HEK293 (cell line): ENCODE data around the gene MATN1.
A peak's percentile ranks its signal among the peaks of the same experiment; 100 is the strongest.

Experiments
- CTCF ChIA-PET: fragments of 350-600 bp; formaldehyde crosslinking; extraction: SDS; loops from one replicate; lab custom pipeline; 2021; ENCODE audit warnings: antibody characterized with exemption; lab: Yijun Ruan, JAX
- POLR2A ChIA-PET: fragments of 300-600 bp; formaldehyde crosslinking; extraction: SDS; loops from one replicate; lab custom pipeline; 2020; ENCODE audit warnings: antibody characterized with exemption, inconsistent platforms; lab: Yijun Ruan, JAX
- H3K27ac ChIP-seq: fragments of 200-500 bp; sonication (Bioruptor generic); 2 replicates; pipeline ENCODE4 v1.5.1; 2014; ENCODE audit warnings: low read depth, low read length, control low read depth, inconsistent platforms; ENCODE audit errors: extremely low read depth
- H3K36me3 ChIP-seq, 2 experiments: fragments of 200-500 bp in 1 of 2; sonication (Bioruptor generic) in 1 of 2; 1 replicate in 1 of 2; 2 replicates in 1 of 2; pipeline ENCODE4 v1.5.1; 2014 to 2017; ENCODE audit warnings: inconsistent platforms in 2 of 2, low read length in 2 of 2; ENCODE audit not compliant: control insufficient read depth in 2 of 2, insufficient read depth in 1 of 2
- H3K4me1 ChIP-seq: fragments of 200-500 bp; sonication (Bioruptor generic); 2 replicates; pipeline ENCODE4 v1.5.1; 2014; ENCODE audit warnings: mild to moderate bottlenecking, low read length, inconsistent platforms; ENCODE audit not compliant: control insufficient read depth, insufficient read depth
- H3K4me3 ChIP-seq: 2 replicates; pipeline ENCODE4 v1.5.1; 2011; ENCODE audit warnings: low read depth, mild to moderate bottlenecking, control low read depth, low read length, moderate library complexity
- H3K9me3 ChIP-seq: fragments of 200-500 bp; sonication (Bioruptor generic); 2 replicates; pipeline ENCODE4 v1.5.1; 2014; ENCODE audit warnings: low read depth, low read length, inconsistent platforms; ENCODE audit not compliant: control insufficient read depth, insufficient read depth
- HOXA7 ChIP-seq: sonication (generic); formaldehyde crosslinking; IDR thresholded peaks from 2 replicates; pipeline ENCODE4 v1.8.1; 2022; ENCODE audit warnings: missing genetic modification reagents, borderline replicate concordance
- KLF10 ChIP-seq: fragments of 450-650 bp; IDR thresholded peaks from 2 replicates; pipeline ENCODE4 v1.5.1; 2018; ENCODE audit warnings: missing biosample characterization, mild to moderate bottlenecking, missing genetic modification characterization
- KLF16 ChIP-seq: fragments of 450-650 bp; formaldehyde crosslinking; IDR thresholded peaks from 2 replicates; pipeline ENCODE4 v1.5.1; 2017; ENCODE audit warnings: missing biosample characterization, missing genetic modification characterization
- SCRT1 ChIP-seq: fragments of 450-650 bp; formaldehyde crosslinking; IDR thresholded peaks from 2 replicates; pipeline ENCODE4 v1.5.1; 2016; ENCODE audit warnings: missing biosample characterization, missing genetic modification characterization, borderline replicate concordance
- WT1 ChIP-seq: fragments of 450-650 bp; formaldehyde crosslinking; IDR thresholded peaks from 2 replicates; pipeline ENCODE4 v1.5.1; 2016; ENCODE audit warnings: missing biosample characterization, missing genetic modification characterization
- ZBTB20 ChIP-seq: fragments of 450-650 bp; formaldehyde crosslinking; IDR thresholded peaks from 2 replicates; pipeline ENCODE4 v1.5.1; 2016; ENCODE audit warnings: missing biosample characterization, missing genetic modification characterization
- ZBTB26 ChIP-seq: fragments of 450-650 bp; formaldehyde crosslinking; optimal IDR thresholded peaks from 2 replicates; pipeline ENCODE3; 2016; ENCODE audit warnings: missing biosample characterization, mild to moderate bottlenecking, missing genetic modification characterization
- ZFHX2 ChIP-seq: fragments of 450-650 bp; formaldehyde crosslinking; conservative IDR thresholded peaks from 2 replicates; pipeline ENCODE4 v1.5.1; 2016; ENCODE audit warnings: missing biosample characterization, missing genetic modification characterization
- ZNF146 ChIP-seq: fragments of 450-650 bp; formaldehyde crosslinking; IDR thresholded peaks from 2 replicates; pipeline ENCODE4 v1.5.1; 2016; ENCODE audit warnings: missing biosample characterization, missing genetic modification characterization
- ZNF2 ChIP-seq: fragments of 450-650 bp; formaldehyde crosslinking; IDR thresholded peaks from 2 replicates; pipeline ENCODE4 v1.5.1; 2016; ENCODE audit warnings: missing biosample characterization, missing genetic modification characterization
- ZNF24 ChIP-seq: fragments of 450-650 bp; formaldehyde crosslinking; IDR thresholded peaks from 2 replicates; pipeline ENCODE4 v1.5.1; 2016; ENCODE audit warnings: missing biosample characterization, missing genetic modification characterization
- ZNF324 ChIP-seq: fragments of 450-650 bp; formaldehyde crosslinking; IDR thresholded peaks from 2 replicates; pipeline ENCODE4 v1.5.1; 2016; ENCODE audit warnings: missing biosample characterization, missing genetic modification characterization
- ZNF391 ChIP-seq: fragments of 450-650 bp; formaldehyde crosslinking; IDR thresholded peaks from 2 replicates; pipeline ENCODE4 v1.5.1; 2016; ENCODE audit warnings: low read depth, missing biosample characterization, missing genetic modification characterization, borderline replicate concordance
- ZNF670 ChIP-seq: fragments of 450-650 bp; formaldehyde crosslinking; IDR thresholded peaks from 2 replicates; pipeline ENCODE4 v1.5.1; 2016; ENCODE audit warnings: missing biosample characterization, missing genetic modification characterization, low read depth
- ZNF830 ChIP-seq: fragments of 450-650 bp; IDR thresholded peaks from 2 replicates; pipeline ENCODE4 v1.5.0; 2018; ENCODE audit warnings: missing biosample characterization, missing genetic modification characterization, low read depth, mild to moderate bottlenecking, moderate library complexity
- ZXDB ChIP-seq: fragments of 450-650 bp; formaldehyde crosslinking; IDR thresholded peaks from 2 replicates; pipeline ENCODE4 v1.5.1; 2016; ENCODE audit warnings: missing biosample characterization, missing genetic modification characterization
- TF ChIP-seq, protein P1 (sequence below): fragments of 450-650 bp; formaldehyde crosslinking; IDR thresholded peaks from 2 replicates; pipeline ENCODE4 v1.5.1; 2016; ENCODE audit warnings: missing biosample characterization, missing genetic modification characterization
- TF ChIP-seq, protein P2 (sequence below): fragments of 450-650 bp; formaldehyde crosslinking; IDR thresholded peaks from 2 replicates; pipeline ENCODE4 v1.5.1; 2016; ENCODE audit warnings: missing biosample characterization, missing genetic modification characterization
- TF ChIP-seq, protein P3 (sequence below): fragments of 450-650 bp; formaldehyde crosslinking; IDR thresholded peaks from 2 replicates; pipeline ENCODE4; 2016; ENCODE audit warnings: missing biosample characterization, missing genetic modification characterization

MATN1 gene

DNA sequence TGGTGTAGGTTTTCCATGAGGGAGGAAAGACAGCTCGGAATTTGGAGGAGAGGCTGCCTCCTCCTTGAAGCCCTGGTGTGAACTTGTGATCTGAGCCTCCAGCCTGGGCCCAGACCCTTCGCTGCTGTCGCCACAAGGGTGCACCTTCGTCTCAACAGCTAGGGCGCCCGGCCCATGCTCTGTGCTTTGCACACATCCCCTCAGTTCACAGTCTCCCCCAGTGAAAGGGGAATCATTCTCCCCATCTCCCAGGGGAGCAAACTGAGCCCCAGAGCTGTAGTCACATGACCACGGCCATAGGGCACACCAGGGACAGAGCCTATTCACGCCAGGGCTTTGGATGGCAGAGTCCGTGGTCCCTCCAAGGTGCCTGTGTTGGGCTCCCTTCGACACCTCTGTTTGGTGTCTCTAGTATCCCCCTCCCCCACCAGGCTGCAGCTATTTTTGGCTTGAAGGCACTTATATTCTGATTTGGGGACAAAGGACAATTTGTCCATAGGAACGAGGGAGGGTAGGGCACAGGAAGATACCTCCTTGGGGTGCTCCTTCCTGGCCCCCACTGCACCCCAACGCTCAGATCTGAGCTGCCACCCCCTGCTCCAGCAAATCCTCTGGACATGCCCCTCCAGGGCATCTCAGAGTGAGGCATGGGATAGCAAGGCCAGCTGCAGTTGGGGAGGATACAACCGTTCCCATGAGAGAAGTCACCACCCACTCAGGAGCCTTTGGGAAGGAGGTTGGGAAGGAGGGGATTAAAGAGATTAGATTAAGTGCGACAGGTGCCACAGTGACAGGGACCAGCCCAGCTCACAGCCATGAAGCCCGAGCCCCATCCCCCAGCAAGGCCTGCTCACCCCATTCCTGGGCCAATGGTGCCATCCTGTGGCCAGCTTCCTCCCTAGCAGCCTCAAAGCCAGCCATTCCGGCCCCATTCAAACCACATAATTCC is 15.7 kb downstream of the MATN1 start (continued):
- TF ChIP-seq, protein P1, sequence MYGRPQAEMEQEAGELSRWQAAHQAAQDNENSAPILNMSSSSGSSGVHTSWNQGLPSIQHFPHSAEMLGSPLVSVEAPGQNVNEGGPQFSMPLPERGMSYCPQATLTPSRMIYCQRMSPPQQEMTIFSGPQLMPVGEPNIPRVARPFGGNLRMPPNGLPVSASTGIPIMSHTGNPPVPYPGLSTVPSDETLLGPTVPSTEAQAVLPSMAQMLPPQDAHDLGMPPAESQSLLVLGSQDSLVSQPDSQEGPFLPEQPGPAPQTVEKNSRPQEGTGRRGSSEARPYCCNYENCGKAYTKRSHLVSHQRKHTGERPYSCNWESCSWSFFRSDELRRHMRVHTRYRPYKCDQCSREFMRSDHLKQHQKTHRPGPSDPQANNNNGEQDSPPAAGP, result peak; percentile 69; the same call in 1 of the 2 replicates
- TF ChIP-seq, protein P2, sequence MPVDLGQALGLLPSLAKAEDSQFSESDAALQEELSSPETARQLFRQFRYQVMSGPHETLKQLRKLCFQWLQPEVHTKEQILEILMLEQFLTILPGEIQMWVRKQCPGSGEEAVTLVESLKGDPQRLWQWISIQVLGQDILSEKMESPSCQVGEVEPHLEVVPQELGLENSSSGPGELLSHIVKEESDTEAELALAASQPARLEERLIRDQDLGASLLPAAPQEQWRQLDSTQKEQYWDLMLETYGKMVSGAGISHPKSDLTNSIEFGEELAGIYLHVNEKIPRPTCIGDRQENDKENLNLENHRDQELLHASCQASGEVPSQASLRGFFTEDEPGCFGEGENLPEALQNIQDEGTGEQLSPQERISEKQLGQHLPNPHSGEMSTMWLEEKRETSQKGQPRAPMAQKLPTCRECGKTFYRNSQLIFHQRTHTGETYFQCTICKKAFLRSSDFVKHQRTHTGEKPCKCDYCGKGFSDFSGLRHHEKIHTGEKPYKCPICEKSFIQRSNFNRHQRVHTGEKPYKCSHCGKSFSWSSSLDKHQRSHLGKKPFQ, result peak; percentile 31; the same call in 1 of the 2 replicates
- TF ChIP-seq, protein P3, sequence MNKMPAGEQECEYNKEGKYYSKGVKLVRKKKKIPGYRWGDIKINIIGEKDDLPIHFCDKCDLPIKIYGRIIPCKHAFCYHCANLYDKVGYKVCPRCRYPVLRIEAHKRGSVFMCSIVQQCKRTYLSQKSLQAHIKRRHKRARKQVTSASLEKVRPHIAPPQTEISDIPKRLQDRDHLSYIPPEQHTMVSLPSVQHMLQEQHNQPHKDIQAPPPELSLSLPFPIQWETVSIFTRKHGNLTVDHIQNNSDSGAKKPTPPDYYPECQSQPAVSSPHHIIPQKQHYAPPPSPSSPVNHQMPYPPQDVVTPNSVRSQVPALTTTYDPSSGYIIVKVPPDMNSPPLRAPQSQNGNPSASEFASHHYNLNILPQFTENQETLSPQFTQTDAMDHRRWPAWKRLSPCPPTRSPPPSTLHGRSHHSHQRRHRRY (tag by site-specific recombination), result no peak
- TF ChIP-seq ZNF324 (tag by site-specific recombination), result 0 out of 2 replicates have a peak, but pooled peaks have one; percentile 18
- peak; percentile 58; the same call in 1 of the 2 replicates for TF ChIP-seq KLF16
- 0 out of 2 replicates have a peak, but pooled peaks have one; percentile 23 for TF ChIP-seq ZXDB (tag by site-specific recombination)
- TF ChIP-seq ZNF830 (tag by site-specific recombination), result no peak
- peak; percentile 43; the same call in 1 of the 2 replicates for TF ChIP-seq ZNF2 (tag by site-specific recombination)
- peak; percentile 70 for TF ChIP-seq WT1 (tag by site-specific recombination)
- no peak for TF ChIP-seq ZNF146 (tag by site-specific recombination)
- TF ChIP-seq ZNF670, result no peak
- TF ChIP-seq ZNF24 (tag by site-specific recombination), result no peak
- TF ChIP-seq ZFHX2 (tag by site-specific recombination), result peak; percentile 44; the same call in 1 of the 2 replicates

- no peak overlapping the region for H3K27ac ChIP-seq
- TF ChIP-seq ZBTB26, result no peak
- no peak for TF ChIP-seq SCRT1
- no peak for TF ChIP-seq KLF10 (tag by site-specific recombination)
- TF ChIP-seq HOXA7 (CRISPR knock-in tag), result no peak
- no peak for TF ChIP-seq ZNF391
- 0 out of 2 replicates have a peak, but pooled peaks have one; percentile 12 for TF ChIP-seq ZBTB20
- H3K9me3 ChIP-seq, result no peaks in the 10 kb centered on the region
- POLR2A ChIA-PET, result no interaction called here
- H3K4me3 ChIP-seq, result no peak overlapping the region
- H3K4me1 ChIP-seq, result no peaks in the 10 kb centered on the region
- CTCF ChIA-PET, result interaction anchor here (2.6 to 3.1 kb wide), 2 partner anchors 10 to 326 kb away, joined by 9 to 17 read pairs; no protein-coding TSS in a partner anchor
- no peaks in the 10 kb centered on the region for H3K36me3 ChIP-seq
These were observed 16.9 kb downstream of the MATN1 start for GRCh38 chr1:30706528-30706927.
